Hepatocyte (in vitro differentiated cells): ENCODE results near the gene OR10A3.

Experiments used
- CTCF ChIP-seq: fragments of 200-600 bp; sonication (generic); IDR thresholded peaks from 2 replicates; pipeline ENCODE4 v1.5.1; 2016; ENCODE audit warnings: antibody characterized with exemption, mild to moderate bottlenecking; ENCODE audit not compliant: poor library complexity
- EZH2 ChIP-seq: fragments of 200-600 bp; sonication (generic); IDR thresholded peaks from 2 replicates; pipeline ENCODE4 v1.6.1; 2016; ENCODE audit warnings: antibody characterized with exemption, mild to moderate bottlenecking, borderline replicate concordance
- EZH2phosphoT487 ChIP-seq: fragments of 200-600 bp; sonication (generic); IDR thresholded peaks from one replicate; pipeline ENCODE4 v1.6.1; 2018; ENCODE audit warnings: antibody characterized with exemption, mild to moderate bottlenecking, low read depth, moderate library complexity; ENCODE audit not compliant: unreplicated experiment, severe bottlenecking

DNA sequence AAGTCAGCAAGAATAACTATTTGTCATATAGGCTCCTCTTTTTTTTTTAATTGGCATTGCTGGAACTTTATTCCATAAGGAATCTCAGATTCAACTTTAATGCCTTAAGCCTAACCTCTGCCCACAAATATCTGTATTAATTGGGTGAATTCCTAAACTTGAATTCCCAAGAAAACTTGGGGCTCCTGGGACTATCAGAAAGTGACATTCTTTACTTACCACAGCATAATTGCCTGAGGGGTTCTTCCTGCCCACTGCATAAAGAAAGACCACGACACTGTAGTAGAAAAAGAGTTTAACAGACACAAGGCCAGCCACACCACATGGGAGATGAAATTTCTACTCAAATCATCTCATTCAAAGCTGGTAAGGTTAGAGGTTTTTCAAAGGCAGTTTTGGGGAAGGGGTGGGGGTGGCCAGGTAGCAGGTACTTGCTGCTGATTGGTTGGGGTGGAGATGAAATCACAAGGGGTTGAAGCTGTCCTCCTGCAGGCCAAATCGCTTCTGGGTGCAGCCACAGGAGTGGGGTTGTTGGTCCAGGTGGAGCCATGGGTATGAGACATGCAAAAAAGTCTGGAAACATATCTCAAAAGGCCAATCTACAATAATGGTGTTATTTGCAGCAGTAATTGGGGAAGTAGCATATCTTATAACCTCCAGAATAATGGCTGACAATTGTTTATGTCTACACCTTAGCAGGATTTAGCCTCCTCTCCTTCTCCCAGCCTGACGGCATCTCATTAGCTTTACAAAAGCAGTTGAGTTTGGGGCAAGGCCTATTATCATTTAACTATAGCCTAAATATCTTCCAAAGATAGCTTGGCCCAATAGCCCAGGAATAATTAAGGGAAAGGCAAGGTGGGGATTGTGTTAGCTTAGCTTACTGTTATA lies 28.5 kb upstream of the OR10A3 start:
- TF ChIP-seq CTCF (no peak), EZH2 (no peak), EZH2phosphoT487 (no peak)
